ENCODE measurements around the gene SEC61A1.

The SEC61A1 gene

DNA sequence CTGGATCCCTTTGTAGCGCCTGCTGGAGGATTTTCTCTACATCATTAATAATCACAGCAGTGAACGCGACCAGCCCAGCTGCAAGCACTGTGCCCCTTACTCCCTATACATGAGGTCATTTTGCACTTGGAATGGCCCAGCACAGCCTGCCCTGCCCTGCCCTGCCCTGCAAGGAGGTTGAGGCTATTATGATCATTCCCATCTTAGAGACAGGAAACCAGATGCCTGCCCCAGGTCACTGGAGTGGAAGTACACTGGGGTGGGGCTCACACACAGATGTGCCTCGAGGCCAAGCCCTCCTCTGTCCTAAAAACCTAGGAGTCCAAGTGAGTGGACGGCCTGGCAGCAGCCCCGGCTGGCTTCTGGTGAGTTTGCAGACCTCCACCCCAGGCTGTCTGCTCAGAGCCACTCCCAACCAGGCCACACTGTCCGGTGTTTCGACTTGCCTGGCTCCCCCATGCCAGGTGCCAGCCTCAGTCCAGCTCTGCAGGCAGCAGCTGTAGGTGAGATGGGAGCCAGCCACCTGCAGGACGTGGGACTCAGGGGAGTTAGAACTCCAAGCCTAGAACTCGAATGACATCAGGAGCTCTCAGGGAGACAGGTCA, 30.4 kb upstream of the SEC61A1 start:
- Histone ChIP-seq H3K79me2 (ENCODE audit: insufficient read depth, low read length) (no peaks in the 10 kb centered on the region), H3K36me3 (ENCODE audit: insufficient read depth, low read length) (no peaks in the 10 kb centered on the region), H3K9ac (ENCODE audit: low read depth, low read length, poor library complexity, severe bottlenecking) (no peak overlapping the region), H3K9me2 (replicated peaks; ENCODE audit: low read depth, low read length) (no peaks in the 10 kb centered on the region), H3K4me2 (ENCODE audit: low read depth, low read length, poor library complexity, severe bottlenecking) (no peak overlapping the region), H3K9me3 (ENCODE audit: insufficient read depth, low read depth, low read length) (no peaks in the 10 kb centered on the region), H3K27me3 (ENCODE audit: insufficient read depth, low read length, poor library complexity, severe bottlenecking) (no peaks in the 10 kb centered on the region), H3K4me3 (ENCODE audit: low read length, poor library complexity, severe bottlenecking) (no peak overlapping the region), H4K20me1 (ENCODE audit: insufficient read depth, low read length, poor library complexity, severe bottlenecking) (no peaks in the 10 kb centered on the region), H2AFZ (ENCODE audit: low read length) (no peak overlapping the region), H3F3A (ENCODE audit: low read depth) (no peaks in the 10 kb centered on the region), H3K4me1 (ENCODE audit: insufficient read depth, low read length, poor library complexity, severe bottlenecking) (no peaks in the 10 kb centered on the region)
- TF ChIP-seq, protein P1, sequence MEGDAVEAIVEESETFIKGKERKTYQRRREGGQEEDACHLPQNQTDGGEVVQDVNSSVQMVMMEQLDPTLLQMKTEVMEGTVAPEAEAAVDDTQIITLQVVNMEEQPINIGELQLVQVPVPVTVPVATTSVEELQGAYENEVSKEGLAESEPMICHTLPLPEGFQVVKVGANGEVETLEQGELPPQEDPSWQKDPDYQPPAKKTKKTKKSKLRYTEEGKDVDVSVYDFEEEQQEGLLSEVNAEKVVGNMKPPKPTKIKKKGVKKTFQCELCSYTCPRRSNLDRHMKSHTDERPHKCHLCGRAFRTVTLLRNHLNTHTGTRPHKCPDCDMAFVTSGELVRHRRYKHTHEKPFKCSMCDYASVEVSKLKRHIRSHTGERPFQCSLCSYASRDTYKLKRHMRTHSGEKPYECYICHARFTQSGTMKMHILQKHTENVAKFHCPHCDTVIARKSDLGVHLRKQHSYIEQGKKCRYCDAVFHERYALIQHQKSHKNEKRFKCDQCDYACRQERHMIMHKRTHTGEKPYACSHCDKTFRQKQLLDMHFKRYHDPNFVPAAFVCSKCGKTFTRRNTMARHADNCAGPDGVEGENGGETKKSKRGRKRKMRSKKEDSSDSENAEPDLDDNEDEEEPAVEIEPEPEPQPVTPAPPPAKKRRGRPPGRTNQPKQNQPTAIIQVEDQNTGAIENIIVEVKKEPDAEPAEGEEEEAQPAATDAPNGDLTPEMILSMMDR (conservative IDR thresholded peaks at IDR 0.05; ENCODE audit: low read length): no peak
- TF ChIP-seq EZH2phosphoT487 (IDR thresholded peaks at IDR 0.05; ENCODE audit: borderline replicate concordance): no peak

DNA sequence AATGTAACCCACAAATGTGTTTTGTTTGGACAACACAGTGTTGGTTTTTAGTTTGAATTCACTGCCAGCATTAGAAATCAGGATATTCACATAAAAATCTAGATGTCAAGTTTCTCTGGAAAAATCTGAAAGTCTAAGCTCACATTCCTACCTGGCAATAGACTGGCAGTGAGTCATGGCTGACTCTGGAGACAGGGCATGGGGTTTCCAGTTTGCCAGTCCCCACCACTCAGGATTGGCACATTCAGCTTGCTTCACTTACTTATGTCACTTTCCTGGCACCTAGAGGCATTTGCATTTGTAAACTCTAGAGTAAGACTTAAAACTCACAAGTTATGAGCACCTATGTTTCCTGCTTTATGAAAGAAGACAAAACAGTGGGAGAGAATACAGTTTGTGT, 19.1 kb upstream of the SEC61A1 start:
- H3K4me3 ChIP-seq (ENCODE audit: low read length, poor library complexity, severe bottlenecking): no peak overlapping the region
- H3K4me2 ChIP-seq (ENCODE audit: low read depth, low read length, poor library complexity, severe bottlenecking): no peak overlapping the region
- H3K9ac ChIP-seq (ENCODE audit: low read depth, low read length, poor library complexity, severe bottlenecking): no peak overlapping the region
- H4K20me1 ChIP-seq (ENCODE audit: insufficient read depth, low read length, poor library complexity, severe bottlenecking): no peaks in the 10 kb centered on the region
- H3K9me2 ChIP-seq (replicated peaks; ENCODE audit: low read depth, low read length): no peaks in the 10 kb centered on the region
- no peaks in the 10 kb centered on the region for H3K36me3 ChIP-seq (ENCODE audit: insufficient read depth, low read length)
- TF ChIP-seq, protein P1 (conservative IDR thresholded peaks at IDR 0.05; ENCODE audit: low read length): no peak
- no peak for TF ChIP-seq EZH2phosphoT487 (IDR thresholded peaks at IDR 0.05; ENCODE audit: borderline replicate concordance)
- no peaks in the 10 kb centered on the region for H3K79me2 ChIP-seq (ENCODE audit: insufficient read depth, low read length)
- H3F3A ChIP-seq (ENCODE audit: low read depth): no peaks in the 10 kb centered on the region
- peaks cover 32% of the 10 kb centered on the region for H3K4me1 ChIP-seq (ENCODE audit: insufficient read depth, low read length, poor library complexity, severe bottlenecking)
- no peak overlapping the region for H2AFZ ChIP-seq (ENCODE audit: low read length)
- H3K27me3 ChIP-seq (ENCODE audit: insufficient read depth, low read length, poor library complexity, severe bottlenecking): no peaks in the 10 kb centered on the region
- H3K9me3 ChIP-seq (ENCODE audit: insufficient read depth, low read depth, low read length): no peaks in the 10 kb centered on the region

DNA sequence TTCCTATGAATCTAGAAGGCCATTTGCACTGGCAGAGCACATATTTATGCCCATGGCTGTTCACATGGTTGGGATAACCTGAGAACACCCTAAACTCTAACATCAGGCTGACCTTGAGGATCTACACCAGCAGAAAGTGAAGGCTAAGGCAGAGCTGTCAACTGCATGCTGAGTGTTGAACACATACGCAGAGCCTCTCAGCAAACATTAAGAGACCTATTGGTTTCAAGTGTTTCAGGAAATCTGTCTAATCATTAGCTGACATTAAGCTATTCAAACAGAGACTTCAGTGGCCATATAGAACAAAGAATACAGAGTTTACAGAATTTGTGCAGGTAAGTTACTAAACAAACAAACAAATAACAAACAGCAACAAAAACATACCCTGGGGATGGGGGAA, 16.1 kb upstream of the SEC61A1 start:
- no peaks in the 10 kb centered on the region for H3K79me2 ChIP-seq (ENCODE audit: insufficient read depth, low read length)

More for the DNA sequence above, 16.1 kb upstream of the SEC61A1 start:
- H3K9me2 ChIP-seq (replicated peaks; ENCODE audit: low read depth, low read length): no peaks in the 10 kb centered on the region
- peaks cover 32% of the 10 kb centered on the region for H3K4me1 ChIP-seq (ENCODE audit: insufficient read depth, low read length, poor library complexity, severe bottlenecking)
- no peak overlapping the region for H3K4me3 ChIP-seq (ENCODE audit: low read length, poor library complexity, severe bottlenecking)
- H3K27me3 ChIP-seq (ENCODE audit: insufficient read depth, low read length, poor library complexity, severe bottlenecking): no peaks in the 10 kb centered on the region
- H3K9me3 ChIP-seq (ENCODE audit: insufficient read depth, low read depth, low read length): no peaks in the 10 kb centered on the region
- no peak overlapping the region for H3K9ac ChIP-seq (ENCODE audit: low read depth, low read length, poor library complexity, severe bottlenecking)
- H4K20me1 ChIP-seq (ENCODE audit: insufficient read depth, low read length, poor library complexity, severe bottlenecking): no peaks in the 10 kb centered on the region
- peak overlapping the region; percentile 58; the same call in 1 of the 2 replicates for H2AFZ ChIP-seq (ENCODE audit: low read length)
- H3K4me2 ChIP-seq (ENCODE audit: low read depth, low read length, poor library complexity, severe bottlenecking): no peak overlapping the region
- no peaks in the 10 kb centered on the region for H3K36me3 ChIP-seq (ENCODE audit: insufficient read depth, low read length)
- H3F3A ChIP-seq (ENCODE audit: low read depth): no peaks in the 10 kb centered on the region
- no peak for TF ChIP-seq EZH2phosphoT487 (IDR thresholded peaks at IDR 0.05; ENCODE audit: borderline replicate concordance)
- TF ChIP-seq, protein P1 (conservative IDR thresholded peaks at IDR 0.05; ENCODE audit: low read length): no peak

Data from Loucy (cell line).